ENCODE data around the gene CDH13.

CDH13 gene

GRCh38 chr16:83627996-83628395 lies 1001.2 kb downstream of the CDH13 start (continued):
- TF ChIP-seq, protein P1, sequence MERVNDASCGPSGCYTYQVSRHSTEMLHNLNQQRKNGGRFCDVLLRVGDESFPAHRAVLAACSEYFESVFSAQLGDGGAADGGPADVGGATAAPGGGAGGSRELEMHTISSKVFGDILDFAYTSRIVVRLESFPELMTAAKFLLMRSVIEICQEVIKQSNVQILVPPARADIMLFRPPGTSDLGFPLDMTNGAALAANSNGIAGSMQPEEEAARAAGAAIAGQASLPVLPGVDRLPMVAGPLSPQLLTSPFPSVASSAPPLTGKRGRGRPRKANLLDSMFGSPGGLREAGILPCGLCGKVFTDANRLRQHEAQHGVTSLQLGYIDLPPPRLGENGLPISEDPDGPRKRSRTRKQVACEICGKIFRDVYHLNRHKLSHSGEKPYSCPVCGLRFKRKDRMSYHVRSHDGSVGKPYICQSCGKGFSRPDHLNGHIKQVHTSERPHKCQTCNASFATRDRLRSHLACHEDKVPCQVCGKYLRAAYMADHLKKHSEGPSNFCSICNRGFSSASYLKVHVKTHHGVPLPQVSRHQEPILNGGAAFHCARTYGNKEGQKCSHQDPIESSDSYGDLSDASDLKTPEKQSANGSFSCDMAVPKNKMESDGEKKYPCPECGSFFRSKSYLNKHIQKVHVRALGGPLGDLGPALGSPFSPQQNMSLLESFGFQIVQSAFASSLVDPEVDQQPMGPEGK (tag by site-specific recombination; IDR thresholded peaks at IDR 0.05): no peak
- TF ChIP-seq ZFP41 (tag by site-specific recombination; IDR thresholded peaks at IDR 0.05; ENCODE audit: borderline replicate concordance) (no peak), ZBTB7A (tag by site-specific recombination; IDR thresholded peaks at IDR 0.05; ENCODE audit: low read depth) (no peak), HIC1 (tag by site-specific recombination; IDR thresholded peaks at IDR 0.05) (no peak)

DNA sequence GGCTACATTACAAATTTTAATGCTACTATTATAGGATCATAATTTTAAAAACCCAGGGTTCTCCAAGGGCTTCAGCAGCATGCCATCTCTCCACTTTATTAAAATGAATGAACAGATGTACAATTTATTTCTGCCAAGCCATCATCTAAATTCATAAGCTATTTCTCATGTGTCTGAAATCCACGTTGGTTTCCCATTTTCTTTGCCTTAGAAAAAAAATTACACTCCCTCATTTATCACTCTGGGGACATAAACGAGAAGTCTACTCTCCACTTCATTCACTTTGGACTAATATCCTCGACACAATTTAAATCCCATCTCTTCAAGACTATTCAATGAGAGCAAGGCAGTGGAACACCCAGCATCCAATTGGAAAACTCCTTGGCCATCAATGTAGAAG lies 1002.7 kb downstream of the CDH13 start:
- ChIA-PET CTCF (no interaction called here), POLR2A (no interaction called here)
- TF ChIP-seq ZNF24 (tag by site-specific recombination; IDR thresholded peaks at IDR 0.05) (no peak), GFI1B (tag by site-specific recombination; IDR thresholded peaks at IDR 0.05) (no peak), ZNF701 (tag by site-specific recombination; IDR thresholded peaks at IDR 0.05) (no peak), ZNF843 (tag by site-specific recombination; IDR thresholded peaks at IDR 0.05) (no peak), ZNF654 (tag by site-specific recombination; IDR thresholded peaks at IDR 0.05; ENCODE audit: low read depth) (no peak), ZNF335 (tag by site-specific recombination; conservative IDR thresholded peaks at IDR 0.05) (no peak), ZNF211 (tag by site-specific recombination; IDR thresholded peaks at IDR 0.05; ENCODE audit: low read depth) (no peak), KLF7 (tag by site-specific recombination; IDR thresholded peaks at IDR 0.05; ENCODE audit: borderline replicate concordance) (no peak), ZNF529 (tag by site-specific recombination; IDR thresholded peaks at IDR 0.05; ENCODE audit: insufficient replicate concordance) (no peak), ZNF610 (tag by site-specific recombination; IDR thresholded peaks at IDR 0.05; ENCODE audit: borderline replicate concordance) (no peak), ZNF416 (tag by site-specific recombination; IDR thresholded peaks at IDR 0.05) (no peak), ZNF521 (tag by site-specific recombination; IDR thresholded peaks at IDR 0.05) (no peak)
- TF ChIP-seq, protein P2, sequence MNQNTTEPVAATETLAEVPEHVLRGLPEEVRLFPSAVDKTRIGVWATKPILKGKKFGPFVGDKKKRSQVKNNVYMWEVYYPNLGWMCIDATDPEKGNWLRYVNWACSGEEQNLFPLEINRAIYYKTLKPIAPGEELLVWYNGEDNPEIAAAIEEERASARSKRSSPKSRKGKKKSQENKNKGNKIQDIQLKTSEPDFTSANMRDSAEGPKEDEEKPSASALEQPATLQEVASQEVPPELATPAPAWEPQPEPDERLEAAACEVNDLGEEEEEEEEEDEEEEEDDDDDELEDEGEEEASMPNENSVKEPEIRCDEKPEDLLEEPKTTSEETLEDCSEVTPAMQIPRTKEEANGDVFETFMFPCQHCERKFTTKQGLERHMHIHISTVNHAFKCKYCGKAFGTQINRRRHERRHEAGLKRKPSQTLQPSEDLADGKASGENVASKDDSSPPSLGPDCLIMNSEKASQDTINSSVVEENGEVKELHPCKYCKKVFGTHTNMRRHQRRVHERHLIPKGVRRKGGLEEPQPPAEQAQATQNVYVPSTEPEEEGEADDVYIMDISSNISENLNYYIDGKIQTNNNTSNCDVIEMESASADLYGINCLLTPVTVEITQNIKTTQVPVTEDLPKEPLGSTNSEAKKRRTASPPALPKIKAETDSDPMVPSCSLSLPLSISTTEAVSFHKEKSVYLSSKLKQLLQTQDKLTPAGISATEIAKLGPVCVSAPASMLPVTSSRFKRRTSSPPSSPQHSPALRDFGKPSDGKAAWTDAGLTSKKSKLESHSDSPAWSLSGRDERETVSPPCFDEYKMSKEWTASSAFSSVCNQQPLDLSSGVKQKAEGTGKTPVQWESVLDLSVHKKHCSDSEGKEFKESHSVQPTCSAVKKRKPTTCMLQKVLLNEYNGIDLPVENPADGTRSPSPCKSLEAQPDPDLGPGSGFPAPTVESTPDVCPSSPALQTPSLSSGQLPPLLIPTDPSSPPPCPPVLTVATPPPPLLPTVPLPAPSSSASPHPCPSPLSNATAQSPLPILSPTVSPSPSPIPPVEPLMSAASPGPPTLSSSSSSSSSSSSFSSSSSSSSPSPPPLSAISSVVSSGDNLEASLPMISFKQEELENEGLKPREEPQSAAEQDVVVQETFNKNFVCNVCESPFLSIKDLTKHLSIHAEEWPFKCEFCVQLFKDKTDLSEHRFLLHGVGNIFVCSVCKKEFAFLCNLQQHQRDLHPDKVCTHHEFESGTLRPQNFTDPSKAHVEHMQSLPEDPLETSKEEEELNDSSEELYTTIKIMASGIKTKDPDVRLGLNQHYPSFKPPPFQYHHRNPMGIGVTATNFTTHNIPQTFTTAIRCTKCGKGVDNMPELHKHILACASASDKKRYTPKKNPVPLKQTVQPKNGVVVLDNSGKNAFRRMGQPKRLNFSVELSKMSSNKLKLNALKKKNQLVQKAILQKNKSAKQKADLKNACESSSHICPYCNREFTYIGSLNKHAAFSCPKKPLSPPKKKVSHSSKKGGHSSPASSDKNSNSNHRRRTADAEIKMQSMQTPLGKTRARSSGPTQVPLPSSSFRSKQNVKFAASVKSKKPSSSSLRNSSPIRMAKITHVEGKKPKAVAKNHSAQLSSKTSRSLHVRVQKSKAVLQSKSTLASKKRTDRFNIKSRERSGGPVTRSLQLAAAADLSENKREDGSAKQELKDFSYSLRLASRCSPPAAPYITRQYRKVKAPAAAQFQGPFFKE (tag by site-specific recombination; IDR thresholded peaks at IDR 0.05; ENCODE audit: borderline replicate concordance): no peak
- TF ChIP-seq, protein P3, sequence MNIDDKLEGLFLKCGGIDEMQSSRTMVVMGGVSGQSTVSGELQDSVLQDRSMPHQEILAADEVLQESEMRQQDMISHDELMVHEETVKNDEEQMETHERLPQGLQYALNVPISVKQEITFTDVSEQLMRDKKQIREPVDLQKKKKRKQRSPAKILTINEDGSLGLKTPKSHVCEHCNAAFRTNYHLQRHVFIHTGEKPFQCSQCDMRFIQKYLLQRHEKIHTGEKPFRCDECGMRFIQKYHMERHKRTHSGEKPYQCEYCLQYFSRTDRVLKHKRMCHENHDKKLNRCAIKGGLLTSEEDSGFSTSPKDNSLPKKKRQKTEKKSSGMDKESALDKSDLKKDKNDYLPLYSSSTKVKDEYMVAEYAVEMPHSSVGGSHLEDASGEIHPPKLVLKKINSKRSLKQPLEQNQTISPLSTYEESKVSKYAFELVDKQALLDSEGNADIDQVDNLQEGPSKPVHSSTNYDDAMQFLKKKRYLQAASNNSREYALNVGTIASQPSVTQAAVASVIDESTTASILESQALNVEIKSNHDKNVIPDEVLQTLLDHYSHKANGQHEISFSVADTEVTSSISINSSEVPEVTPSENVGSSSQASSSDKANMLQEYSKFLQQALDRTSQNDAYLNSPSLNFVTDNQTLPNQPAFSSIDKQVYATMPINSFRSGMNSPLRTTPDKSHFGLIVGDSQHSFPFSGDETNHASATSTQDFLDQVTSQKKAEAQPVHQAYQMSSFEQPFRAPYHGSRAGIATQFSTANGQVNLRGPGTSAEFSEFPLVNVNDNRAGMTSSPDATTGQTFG (tag by site-specific recombination; IDR thresholded peaks at IDR 0.05; ENCODE audit: borderline replicate concordance): no peak
- TF ChIP-seq, protein P4, sequence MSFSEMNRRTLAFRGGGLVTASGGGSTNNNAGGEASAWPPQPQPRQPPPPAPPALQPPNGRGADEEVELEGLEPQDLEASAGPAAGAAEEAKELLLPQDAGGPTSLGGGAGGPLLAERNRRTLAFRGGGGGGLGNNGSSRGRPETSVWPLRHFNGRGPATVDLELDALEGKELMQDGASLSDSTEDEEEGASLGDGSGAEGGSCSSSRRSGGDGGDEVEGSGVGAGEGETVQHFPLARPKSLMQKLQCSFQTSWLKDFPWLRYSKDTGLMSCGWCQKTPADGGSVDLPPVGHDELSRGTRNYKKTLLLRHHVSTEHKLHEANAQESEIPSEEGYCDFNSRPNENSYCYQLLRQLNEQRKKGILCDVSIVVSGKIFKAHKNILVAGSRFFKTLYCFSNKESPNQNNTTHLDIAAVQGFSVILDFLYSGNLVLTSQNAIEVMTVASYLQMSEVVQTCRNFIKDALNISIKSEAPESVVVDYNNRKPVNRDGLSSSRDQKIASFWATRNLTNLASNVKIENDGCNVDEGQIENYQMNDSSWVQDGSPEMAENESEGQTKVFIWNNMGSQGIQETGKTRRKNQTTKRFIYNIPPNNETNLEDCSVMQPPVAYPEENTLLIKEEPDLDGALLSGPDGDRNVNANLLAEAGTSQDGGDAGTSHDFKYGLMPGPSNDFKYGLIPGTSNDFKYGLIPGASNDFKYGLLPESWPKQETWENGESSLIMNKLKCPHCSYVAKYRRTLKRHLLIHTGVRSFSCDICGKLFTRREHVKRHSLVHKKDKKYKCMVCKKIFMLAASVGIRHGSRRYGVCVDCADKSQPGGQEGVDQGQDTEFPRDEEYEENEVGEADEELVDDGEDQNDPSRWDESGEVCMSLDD (tag by site-specific recombination; IDR thresholded peaks at IDR 0.05): no peak
- Histone ChIP-seq H3K4me3 (ENCODE audit: low read depth, low read length) (no peak overlapping the region), H3K36me3 (ENCODE audit: control insufficient read depth in 2 of 2, insufficient read depth in 1 of 2, low read length in 2 of 2) (no peaks in the 10 kb centered on the region), H3K4me1 (ENCODE audit: control insufficient read depth, insufficient read depth, low read length) (no peaks in the 10 kb centered on the region), H3K9me3 (ENCODE audit: control insufficient read depth, insufficient read depth, low read depth, low read length) (no peaks in the 10 kb centered on the region), H3K27ac (ENCODE audit: extremely low read depth, low read depth, low read length) (no peak overlapping the region)

All from HEK293 (cell line).